Occipital lobe (tissue), 2 donors: ENCODE measurements around the gene PRSS2. TPM values are rescaled to one million over a fixed set of nuclear protein-coding genes. Genes with fewer than 3 reads are reported as not detected.

Experiments used
- DNase-seq: peaks from one replicate; lab custom pipeline; 2025; lab: John Stamatoyannopoulos, UW
- total RNA-seq: library from RNA; depleted of rRNA; stranded (reverse); fragments of >200 nt; gene quantifications from one replicate; pipeline ENCODE4 v1.2.3, GENCODE V29; 2014

Gene PRSS2
- total RNA-seq, 1 donor from 2014 or later, result not detected

DNA sequence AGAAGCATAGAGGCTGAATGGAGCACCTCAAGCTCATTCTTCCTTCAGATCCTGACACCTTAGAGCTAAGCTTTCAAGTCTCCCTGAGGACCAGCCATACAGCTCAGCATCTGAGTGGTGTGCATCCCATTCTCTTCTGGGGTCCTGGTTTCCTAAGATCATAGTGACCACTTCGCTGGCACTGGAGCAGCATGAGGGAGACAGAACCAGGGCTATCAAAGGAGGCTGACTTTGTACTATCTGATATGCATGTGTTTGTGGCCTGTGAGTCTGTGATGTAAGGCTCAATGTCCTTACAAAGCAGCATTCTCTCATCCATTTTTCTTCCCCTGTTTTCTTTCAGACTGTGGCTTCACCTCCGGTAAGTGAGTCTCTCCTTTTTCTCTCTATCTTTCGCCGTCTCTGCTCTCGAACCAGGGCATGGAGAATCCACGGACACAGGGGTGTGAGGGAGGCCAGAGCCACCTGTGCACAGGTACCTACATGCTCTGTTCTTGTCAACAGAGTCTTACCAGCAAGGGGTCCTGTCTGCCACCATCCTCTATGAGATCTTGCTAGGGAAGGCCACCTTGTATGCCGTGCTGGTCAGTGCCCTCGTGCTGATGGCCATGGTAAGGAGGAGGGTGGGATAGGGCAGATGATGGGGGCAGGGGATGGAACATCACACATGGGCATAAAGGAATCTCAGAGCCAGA, 31.0 kb downstream of the PRSS2 start:
- DNase-seq, result no peak

GRCh38 chr7:142802301-142802700, 31.5 kb downstream of the PRSS2 start:
- no peak for DNase-seq

DNA sequence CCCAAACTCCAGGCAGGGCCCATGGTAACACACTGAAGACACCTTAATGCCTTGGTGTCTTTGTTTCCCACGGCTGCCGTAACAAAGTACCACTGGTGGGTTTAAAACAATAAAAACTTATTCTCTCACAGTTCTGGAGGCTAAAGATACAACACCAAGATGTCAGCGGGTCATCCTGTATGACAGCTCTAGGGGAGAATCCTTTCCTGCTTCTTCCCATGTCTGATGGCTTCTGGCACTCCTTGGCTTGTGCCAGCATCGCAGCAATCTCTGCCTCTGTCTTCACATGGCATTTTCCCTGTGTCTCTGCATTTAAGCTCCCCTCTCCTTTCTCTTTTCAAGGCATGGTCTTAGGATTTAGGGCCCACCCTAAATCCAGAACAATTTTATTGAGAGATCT, 33.1 kb downstream of the PRSS2 start:
- no peak for DNase-seq

DNA sequence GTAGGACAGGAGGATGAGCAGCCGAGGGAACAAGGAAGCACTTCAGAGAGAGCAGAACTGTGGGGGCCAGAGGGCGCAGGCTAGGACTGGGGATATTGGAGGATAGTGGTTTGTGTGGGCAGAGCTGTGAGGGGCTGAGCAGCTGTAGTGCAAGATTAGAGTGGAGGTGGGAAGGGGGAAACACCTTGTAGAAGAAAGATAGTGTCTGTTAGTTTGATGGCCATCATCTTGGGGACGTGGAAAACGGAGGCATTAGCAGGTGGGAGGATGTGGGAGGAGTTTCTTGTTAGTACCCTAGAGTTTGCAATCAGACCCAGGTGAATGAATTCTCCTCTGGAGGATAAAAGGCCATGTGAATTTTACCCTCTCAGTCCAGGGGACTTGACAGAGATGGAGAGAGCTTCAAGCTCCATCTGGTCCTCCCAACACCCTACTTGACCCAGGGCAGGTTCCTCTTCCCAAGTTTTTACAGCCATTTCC, 34.0 kb downstream of the PRSS2 start:
- no peak for DNase-seq

DNA sequence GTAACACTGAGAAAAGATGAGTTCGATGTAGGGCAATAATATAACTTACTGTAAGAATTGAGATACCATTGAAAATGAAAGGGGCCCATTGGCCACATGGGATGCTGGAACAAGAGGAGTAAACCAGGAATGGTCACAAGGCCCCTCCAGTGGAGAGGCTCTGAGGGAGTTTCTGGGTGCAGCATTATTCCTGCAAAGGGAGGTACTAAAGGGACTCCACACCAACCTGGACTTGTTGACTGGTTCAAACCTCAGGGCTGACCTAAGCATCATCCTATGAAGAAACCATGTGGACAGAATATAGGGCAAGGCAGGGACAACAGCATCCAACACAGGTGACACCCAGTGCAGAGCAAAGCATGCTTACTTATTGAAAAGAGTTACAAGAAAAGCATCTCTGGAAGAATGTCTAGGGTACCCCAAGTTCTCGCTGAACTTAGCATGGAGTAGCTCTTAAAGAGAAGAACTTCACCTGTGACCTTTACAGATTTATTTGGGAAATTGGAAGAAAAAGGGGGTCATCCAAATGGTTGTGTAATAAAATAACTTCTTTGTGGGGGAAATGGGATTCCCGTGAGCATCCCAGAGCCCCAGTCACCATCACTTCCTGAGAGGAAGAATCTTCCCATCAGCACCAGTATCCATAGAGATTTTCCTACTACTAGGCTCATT, 34.7 kb downstream of the PRSS2 start:
- no peak for DNase-seq

DNA sequence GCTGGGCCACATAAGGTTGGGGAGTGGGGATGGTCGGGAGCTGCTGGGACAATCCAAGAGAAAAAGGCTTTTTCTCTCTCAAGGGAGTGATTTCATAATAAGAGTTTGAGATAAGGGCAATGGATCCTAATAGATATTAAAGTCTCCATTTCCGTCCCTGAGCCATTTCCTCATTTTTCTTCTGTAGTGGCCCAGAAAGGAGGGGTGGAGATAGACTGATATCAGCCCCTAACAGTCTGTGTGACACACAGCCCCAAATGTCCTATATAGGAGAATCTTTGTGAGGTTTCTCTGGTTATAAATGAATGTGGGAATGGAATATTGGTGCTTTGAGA, 35.2 kb downstream of the PRSS2 start:
- no peak for DNase-seq

DNA sequence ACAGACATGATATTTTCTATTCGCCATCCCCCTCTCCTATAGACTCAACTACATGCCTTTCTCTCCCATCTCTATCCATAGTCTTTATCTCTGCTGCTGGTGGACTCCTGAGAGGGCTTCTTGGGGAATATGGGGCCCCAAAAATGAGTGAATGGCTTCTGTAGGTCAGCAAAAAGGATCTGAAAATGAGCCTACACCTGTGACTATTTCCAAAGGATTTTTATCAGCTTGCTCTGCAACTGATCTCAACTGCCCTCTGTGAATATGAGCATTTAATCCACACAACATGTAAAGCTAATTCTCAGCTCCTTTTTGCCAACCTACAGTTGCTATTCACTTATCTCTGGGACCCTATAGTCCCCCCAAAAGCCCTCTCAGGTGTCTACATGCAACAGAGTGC, 36.2 kb downstream of the PRSS2 start:
- no peak for DNase-seq

DNA sequence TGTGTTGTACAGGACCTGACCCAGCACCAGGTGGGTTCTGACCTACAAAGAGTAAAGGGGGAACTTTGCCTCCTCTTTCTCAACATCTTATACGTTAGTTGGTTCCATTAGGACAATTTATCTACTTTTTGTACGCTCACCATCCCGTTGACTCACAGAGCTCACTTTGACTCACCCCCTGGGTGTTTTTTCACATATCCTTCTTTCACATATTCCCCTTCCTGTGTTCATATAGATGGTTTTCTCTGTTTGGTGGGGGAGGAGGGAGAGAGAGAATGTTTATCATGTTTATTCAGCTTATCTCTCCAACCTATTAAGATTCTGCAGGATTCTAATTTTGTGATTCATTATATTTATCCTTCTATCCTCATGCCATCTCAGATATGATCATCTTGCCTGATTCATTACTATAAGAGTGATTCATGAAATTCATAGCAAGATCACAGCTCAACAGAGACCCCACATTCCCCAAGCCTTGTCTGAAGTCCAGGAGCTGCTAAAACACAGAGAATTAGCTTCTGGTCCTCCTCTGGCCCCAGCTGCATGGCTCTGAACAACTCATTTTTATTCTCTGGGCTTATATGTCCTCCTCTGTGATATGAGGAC, 37.2 kb downstream of the PRSS2 start:
- no peak for DNase-seq

GRCh38 chr7:142808461-142808801, 37.7 kb downstream of the PRSS2 start:
- DNase-seq, result no peak

- no peak for DNase-seq
Measured at GRCh38 chr7:142808802-142809583, 38.2 kb downstream of the PRSS2 start.

GRCh38 chr7:142809671-142810070, 38.9 kb downstream of the PRSS2 start:
- no peak for DNase-seq

GRCh38 chr7:142811154-142811737, 40.5 kb downstream of the PRSS2 start:
- no peak for DNase-seq

DNA sequence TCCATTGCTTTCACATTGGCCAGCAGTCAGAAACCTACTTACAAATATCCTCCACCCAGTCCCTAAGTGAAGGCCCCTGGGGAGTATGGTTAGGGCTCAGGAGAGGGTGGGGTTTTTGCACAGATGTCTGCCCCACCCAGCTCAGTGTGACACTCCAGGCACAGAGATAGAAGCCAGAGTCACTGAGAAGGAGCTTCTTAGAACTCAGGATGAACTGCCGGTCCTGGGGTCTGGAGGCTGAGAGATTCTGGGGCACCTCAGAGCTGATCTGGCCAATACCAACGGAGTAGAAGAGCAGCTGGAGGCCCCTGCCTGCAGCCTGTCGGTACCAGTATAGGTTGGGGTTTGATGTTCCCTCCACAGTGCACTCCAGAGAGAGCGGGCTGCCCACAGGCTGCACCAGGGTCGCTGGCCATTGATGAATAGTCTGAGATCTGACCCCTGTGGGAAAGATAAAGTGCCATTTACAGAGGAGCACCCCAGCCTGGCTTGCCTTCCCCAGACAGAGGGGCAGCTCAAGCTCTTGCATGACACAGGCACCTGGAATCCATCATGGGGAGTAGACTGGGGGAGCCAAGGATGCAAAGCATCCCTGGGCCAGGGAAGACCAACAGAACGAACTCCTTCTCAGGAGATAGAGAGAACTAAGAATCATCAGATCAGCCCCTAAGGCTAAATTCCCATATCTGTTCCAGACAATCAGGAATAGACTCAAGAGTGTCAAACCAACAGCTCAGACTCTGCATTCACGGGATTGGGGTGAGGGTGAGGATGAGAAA, 41.9 kb downstream of the PRSS2 start:
- no peak for DNase-seq

- DNase-seq, result no peak
Measured at GRCh38 chr7:142813226-142813625, 42.5 kb downstream of the PRSS2 start.

DNA sequence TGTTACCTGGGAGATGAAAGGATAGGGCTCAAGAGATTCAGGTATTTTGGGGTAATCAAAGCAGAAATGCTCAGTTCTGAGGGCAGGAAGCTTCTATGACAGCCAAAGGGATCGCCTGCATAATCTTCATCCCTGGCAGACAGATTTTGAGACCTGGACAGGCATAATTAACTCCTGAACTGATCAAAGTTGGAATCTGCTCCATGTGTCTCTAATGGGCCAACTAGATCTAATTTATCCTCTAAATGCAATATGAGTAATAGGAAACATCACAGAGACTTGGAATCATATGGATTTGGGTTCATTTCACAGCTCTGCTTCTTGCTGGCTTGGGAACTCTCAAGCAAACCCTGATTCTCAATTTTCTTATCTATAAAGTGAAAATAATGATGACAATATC, 42.9 kb downstream of the PRSS2 start:
- no peak for DNase-seq

DNA sequence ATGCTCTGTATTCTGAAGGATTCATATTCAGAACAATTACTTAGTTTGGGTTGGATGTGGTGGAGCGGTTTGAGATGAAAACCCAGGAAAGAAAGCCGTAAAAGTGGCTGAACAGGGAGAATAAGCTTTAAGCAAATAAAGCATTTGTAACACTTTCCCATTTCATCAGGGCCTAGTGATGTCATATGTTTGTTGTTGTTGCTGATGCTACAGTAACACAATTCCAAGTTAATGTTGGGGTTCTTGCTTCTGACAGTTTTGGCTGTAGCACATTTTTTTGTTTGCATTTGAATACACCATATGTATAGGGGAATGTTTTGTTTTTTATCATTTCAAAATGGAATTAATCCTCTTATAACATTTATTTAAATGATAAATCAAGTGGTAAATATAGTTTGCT, 43.7 kb downstream of the PRSS2 start:
- no peak for DNase-seq

DNA sequence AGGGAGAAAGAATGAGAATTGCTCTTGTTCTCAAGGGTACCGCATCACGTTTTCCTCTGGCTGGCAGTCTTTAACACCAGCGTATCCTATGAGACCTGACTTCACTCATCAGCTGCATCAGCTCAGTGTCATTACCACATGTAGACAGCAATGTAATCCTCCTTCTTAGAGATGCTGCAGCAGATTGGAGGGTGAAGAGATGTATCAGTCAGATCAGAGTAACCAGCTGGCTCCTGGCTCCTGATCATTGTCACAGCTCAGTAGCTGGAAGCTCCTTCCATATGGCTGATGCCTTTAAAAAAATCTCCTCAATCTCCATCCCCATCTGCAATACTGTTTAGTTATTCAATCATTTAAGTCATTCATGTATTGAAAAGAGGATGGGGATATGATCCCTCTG, 44.4 kb downstream of the PRSS2 start:
- DNase-seq, result no peak

DNA sequence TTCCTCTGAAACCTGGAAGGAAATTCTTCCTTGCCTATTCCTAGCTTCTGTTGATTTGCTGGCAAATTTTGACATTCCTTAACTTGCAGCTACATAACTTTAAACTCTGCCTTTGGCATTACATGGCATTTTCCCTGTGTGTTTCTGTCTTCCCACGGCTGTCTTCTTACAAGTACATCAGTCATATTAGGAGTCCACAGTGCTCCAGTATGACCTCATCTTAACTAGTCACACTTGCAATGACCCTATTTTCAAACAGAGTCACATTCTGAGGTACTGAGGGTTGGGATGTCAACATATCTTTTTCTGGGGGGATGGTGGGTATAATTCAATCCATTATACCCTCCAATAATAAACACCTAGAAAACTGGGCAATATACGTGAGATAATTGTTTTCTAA, 46.7 kb downstream of the PRSS2 start:
- no peak for DNase-seq

GRCh38 chr7:142819530-142819929, 48.8 kb downstream of the PRSS2 start:
- no peak for DNase-seq

DNA sequence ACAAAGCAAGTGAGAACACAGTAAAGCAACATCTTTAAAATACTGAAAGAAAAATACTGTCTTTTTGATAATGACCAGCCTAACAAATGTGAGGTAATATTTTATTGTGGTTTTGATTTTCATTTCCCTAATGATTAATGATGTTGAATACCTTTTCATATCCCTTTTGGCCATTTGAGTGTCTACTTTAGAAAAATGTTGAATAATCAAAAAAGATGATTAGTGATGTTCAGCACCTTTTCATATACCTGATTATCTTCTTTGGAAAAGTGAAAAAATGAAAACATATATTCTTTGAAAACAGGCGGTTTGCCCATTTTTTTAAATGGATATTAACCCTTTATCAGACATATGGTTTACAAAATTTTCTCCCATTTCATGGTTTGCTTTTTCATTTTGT, 51.9 kb downstream of the PRSS2 start:
- no peak for DNase-seq
